Duodenal mucosa (tissue), 2 donors: ENCODE results near the gene LMNA.
"Not testable (repeated sequence)": the region's sequence is repeated elsewhere in the genome, so short reads cannot be mapped to it uniquely, and the experiment has no call there.

ENCODE experiments used
- H3K27ac ChIP-seq: one replicate; pipeline ENCODE4 v1.7.0; 2013; ENCODE audit warnings: low read depth, low read length
- H3K27me3 ChIP-seq, 2 donors: one replicate each; pipeline ENCODE4 v1.7.0; 2013; ENCODE audit warnings: low read length in 2 of 2, control low read depth in 1 of 2; ENCODE audit not compliant: insufficient read depth in 2 of 2, control insufficient read depth in 1 of 2
- H3K36me3 ChIP-seq, 2 donors: one replicate each; pipeline ENCODE4 v1.7.0; 2013; ENCODE audit warnings: low read length in 2 of 2, control low read depth in 1 of 2; ENCODE audit not compliant: insufficient read depth in 2 of 2, control insufficient read depth in 1 of 2
- H3K4me1 ChIP-seq, 2 donors: one replicate each; pipeline ENCODE4 v1.7.0; 2013; ENCODE audit warnings: low read length in 2 of 2, control low read depth in 1 of 2; ENCODE audit not compliant: insufficient read depth in 2 of 2, control insufficient read depth in 1 of 2
- H3K4me3 ChIP-seq, 2 donors: one replicate each; pipeline ENCODE4 v1.7.0; 2013; ENCODE audit warnings: low read length in 2 of 2, low read depth in 1 of 2
- H3K9ac ChIP-seq, 2 donors: one replicate each; pipeline ENCODE4 v1.7.0; 2013; ENCODE audit warnings: low read length in 2 of 2, low read depth in 1 of 2
- H3K9me3 ChIP-seq, 2 donors: one replicate each; pipeline ENCODE4 v1.7.0; 2013; ENCODE audit warnings: low read length in 2 of 2, control low read depth in 1 of 2; ENCODE audit not compliant: control insufficient read depth in 1 of 2

LMNA gene

GRCh38 chr1:156121457-156121856 lies 6.9 kb downstream of the LMNA start:
- no peaks in the 10 kb centered on the region for H3K36me3 ChIP-seq
- H3K9me3 ChIP-seq = no peaks in the 10 kb centered on the region
- peaks cover 67 to 91% of the 10 kb centered on the region in 2 donors for H3K4me1 ChIP-seq
- H3K9ac ChIP-seq = peak overlapping the region; percentile 25 to 45
- no peaks in the 10 kb centered on the region for H3K27me3 ChIP-seq
- peak overlapping the region; percentile 38 for H3K27ac ChIP-seq
- peak overlapping the region; percentile 36 to 43 for H3K4me3 ChIP-seq

DNA sequence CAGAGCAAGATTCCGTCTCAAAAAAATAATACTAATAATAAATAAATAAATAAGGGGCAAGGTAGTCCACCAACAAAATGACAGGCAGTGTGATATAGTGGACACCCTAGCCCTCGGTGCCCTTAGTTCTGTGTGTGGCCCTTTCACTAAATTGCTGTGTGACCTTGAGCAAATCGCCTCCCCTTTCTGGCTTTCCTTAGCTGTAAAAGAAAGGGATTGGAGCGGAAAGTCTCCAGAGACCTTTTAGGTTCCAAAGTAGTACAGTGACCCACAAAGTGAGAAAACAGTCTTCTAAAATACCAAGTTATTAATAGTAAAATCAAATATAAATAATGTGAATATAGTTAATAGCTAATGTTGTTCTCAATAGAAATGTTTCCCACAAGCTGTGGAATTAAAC lies 7.6 kb downstream of the LMNA start:
- Histone ChIP-seq H3K9ac (peak overlapping the region; percentile 56 to 81), H3K9me3 (no peaks in the 10 kb centered on the region), H3K27ac (peak overlapping the region; percentile 93), H3K4me1 (peaks cover 74 to 97% of the 10 kb centered on the region in 2 donors), H3K4me3 (peak overlapping the region; percentile 34 to 55), H3K36me3 (no peaks in the 10 kb centered on the region), H3K27me3 (no peaks in the 10 kb centered on the region)

DNA sequence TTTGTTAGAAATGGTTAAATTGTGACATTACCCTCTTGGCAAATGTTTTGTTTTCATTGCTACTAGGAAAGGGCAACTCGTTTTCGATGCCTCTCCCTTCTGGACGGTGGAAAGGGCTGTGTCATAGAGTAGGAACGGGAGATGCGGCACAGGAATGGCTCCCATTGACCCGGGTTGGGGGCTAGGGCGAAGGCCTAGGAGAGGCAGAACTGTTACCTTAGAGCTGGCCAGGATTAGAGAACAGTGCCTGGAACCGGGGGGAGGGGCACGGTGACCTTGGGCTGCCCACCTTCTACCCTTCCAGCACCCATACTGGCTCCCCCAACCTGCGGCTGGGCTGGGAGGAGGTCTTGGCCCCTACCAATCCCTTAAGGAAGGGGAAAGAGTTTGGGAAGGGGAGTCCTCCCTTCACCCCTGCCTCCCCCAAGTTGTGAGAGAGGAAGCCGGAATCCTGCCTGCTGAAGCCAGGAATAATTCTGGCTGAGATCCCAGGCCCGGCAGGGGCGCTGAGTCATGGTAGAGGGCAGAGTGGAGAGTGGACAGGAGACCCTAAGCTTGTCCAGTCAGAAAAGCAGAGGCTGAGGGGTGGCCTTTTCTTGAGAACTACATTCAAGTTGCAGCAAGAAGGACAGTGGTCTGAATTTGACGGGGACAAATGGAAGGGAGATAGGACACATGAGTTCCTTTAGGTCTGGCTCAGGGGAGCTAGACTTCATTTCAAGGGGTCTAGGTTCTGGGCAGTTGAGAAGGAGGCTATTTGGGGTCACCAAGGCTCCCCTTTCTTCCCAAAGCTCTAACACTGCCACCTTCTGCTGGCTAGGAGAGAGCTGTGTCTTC lies 8.2 kb downstream of the LMNA start:
- peak overlapping the region; percentile 93 for H3K27ac ChIP-seq
- H3K9me3 ChIP-seq = no peaks in the 10 kb centered on the region
- H3K4me3 ChIP-seq = peak overlapping the region; percentile 34 to 55
- no peaks in the 10 kb centered on the region for H3K27me3 ChIP-seq
- H3K36me3 ChIP-seq = no peaks in the 10 kb centered on the region
- H3K4me1 ChIP-seq = peaks cover 77 to 96% of the 10 kb centered on the region in 2 donors
- peak overlapping the region; percentile 56 to 81 for H3K9ac ChIP-seq

- Histone ChIP-seq H3K4me1 (peaks cover 83 to 96% of the 10 kb centered on the region in 2 donors), H3K9me3 (no peaks in the 10 kb centered on the region), H3K4me3 (peak overlapping the region; percentile 37 to 55), H3K9ac (peak overlapping the region; percentile 56 to 81), H3K36me3 (no peaks in the 10 kb centered on the region), H3K27me3 (no peaks in the 10 kb centered on the region), H3K27ac (peak overlapping the region; percentile 93)
Observed at GRCh38 chr1:156123356-156124196, 9.1 kb downstream of the LMNA start.

DNA sequence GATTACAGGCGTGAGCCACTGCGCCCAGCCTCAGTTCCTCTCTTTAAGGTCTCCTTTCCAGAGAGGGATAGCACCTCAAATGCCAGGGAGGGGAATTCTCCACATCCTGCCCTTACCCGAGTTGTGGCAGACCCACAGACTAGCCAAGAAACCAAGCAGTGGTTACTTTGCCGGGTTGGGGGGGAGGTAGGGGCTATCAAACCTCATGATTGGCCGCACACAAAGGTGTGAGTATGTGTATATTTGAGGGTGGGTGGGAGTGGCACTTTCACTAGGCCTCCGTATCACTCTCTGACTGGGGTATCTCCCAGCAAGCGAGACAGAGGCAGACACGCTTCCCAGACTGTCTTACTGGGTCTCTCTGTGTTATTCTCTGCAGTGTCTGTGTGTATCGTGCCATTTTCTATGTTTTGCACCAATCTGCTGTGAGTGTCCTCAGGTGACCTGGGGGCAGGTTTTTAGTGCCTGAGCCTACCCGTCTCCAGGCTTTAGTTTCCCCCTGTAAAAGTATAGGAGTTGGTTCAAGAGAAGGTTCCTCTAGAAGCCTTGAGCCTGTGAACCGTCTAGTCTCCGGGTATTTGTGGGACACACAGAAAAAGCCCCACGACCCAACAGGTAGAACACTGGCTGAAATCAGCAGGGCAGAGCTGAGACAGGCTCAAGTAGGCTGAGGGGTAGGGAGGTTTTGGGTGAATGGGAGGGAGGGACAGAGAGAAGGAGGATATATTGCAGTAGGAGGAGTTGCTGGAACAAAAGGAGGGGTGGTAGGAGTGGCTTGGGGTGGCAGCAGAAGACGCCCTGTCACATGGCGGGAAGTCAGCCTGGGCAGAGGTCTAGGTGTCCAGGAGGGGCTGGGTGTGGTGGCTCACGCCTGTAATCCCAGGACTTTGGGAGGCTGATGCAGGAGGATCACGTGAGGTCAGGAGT lies 10.3 kb downstream of the LMNA start:
- Histone ChIP-seq H3K4me1 (peaks cover 90 to 98% of the 10 kb centered on the region in 2 donors), H3K9ac (peak overlapping the region; percentile 35 to 81), H3K27ac (peak overlapping the region; percentile 77), H3K9me3 (no peaks in the 10 kb centered on the region), H3K27me3 (no peaks in the 10 kb centered on the region), H3K4me3 (peak overlapping the region in 1 of 2 donors; percentile 42), H3K36me3 (no peaks in the 10 kb centered on the region)

- H3K36me3 ChIP-seq, H3K4me3 ChIP-seq, H3K27me3 ChIP-seq, H3K9ac ChIP-seq, H3K9me3 ChIP-seq: not testable (repeated sequence)
- Histone ChIP-seq H3K27ac (peak overlapping the region; percentile 54), H3K4me1 (peaks cover 89 to 96% of the 10 kb centered on the region in 2 donors)
Observed at GRCh38 chr1:156125544-156125943, 11.0 kb downstream of the LMNA start.

DNA sequence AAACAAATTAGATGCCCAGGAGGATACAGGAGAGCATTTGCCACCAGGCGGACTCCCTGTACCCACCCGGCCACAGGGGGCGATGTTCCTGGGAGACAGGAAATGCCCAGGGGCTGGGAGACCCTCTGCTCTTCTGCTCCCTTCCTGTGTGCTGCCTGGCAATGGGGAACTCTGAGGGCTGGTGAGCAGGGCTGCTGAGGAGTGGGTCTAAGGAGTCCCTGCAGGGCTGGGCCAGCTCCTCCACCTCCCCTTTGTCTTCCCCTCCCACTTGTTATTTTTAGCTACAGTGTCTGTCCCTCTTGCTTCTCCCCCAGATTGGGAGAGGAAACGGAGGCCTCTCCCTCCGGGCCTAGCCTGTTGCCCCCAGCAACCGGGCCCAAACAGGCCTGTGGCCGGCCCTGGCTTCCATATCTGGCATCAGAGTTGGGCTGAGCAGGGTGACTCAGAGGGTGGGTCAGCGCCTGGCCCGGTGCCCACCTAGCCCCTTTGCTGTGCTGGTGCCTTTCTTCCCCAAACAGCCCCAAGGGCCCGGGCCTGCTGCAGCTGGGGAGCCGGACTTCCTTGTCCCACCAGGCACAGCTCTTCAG lies 11.6 kb downstream of the LMNA start:
- Histone ChIP-seq H3K4me1 (peaks cover 83 to 91% of the 10 kb centered on the region in 2 donors), H3K4me3 (peak overlapping the region in 1 of 2 donors; percentile 36), H3K27me3 (no peaks in the 10 kb centered on the region), H3K9me3 (no peaks in the 10 kb centered on the region), H3K9ac (peak overlapping the region; percentile 57 to 62), H3K36me3 (peaks cover 0 to 4% of the 10 kb centered on the region in 2 donors), H3K27ac (peak overlapping the region; percentile 88)

DNA sequence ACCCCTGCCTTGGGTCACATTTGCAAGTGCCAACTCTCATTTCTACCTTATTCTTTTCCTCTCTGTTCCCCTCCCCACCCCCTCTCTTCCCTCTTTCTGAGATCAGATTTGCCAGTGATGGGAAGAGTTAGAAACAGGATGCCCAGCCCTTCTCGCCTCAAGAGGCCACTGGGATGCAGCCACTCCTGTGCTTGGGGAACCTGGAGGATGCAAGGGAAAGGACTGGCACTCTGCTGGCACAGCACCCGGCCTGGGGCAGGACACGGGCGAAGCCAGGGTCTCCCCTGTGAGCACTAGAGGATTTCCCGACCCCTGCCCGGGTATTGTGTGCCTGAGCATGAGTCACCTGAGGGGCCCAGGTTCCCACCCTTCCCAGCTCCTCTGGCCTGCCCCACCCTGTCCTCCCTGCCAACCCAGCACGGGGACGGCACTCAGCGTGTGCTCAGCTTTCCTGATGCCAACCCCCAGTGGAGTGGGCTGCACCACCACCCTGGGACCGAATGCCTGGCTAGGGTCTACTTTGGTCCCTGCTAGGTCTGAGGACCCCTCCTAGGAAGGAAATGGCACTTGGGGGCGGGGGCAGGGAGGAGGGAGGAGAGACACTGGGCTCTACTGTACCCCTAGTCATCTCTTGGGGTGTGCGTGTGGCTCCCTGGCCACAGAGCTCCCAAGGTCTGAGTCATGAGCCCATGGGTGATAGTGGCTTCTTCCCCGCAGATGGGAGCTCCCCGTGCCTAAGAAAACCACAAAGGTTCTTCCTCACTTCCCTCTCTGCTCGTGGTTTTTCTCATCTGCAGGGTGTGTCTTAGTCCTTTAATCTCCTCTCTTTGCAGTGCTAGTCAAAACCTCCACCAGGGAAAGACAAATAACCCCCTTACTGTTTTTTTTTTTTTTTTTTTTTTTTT lies 12.4 kb downstream of the LMNA start:
- peak overlapping the region in 1 of 2 donors; percentile 36 for H3K4me3 ChIP-seq
- peak overlapping the region; percentile 88 for H3K27ac ChIP-seq
- no peaks in the 10 kb centered on the region for H3K27me3 ChIP-seq
- peak overlapping the region; percentile 57 to 62 for H3K9ac ChIP-seq
- H3K9me3 ChIP-seq = no peaks in the 10 kb centered on the region
- peaks cover 4 to 11% of the 10 kb centered on the region in 2 donors for H3K36me3 ChIP-seq
- H3K4me1 ChIP-seq = peaks cover 76 to 83% of the 10 kb centered on the region in 2 donors
